Ishikawa (cell line): ENCODE data around the gene CDK5R2.

Source experiments
- CEBPB ChIP-seq: IDR thresholded peaks from 2 replicates; pipeline ENCODE4 v1.6.1; 2012
- CREB1 ChIP-seq: IDR thresholded peaks from 2 replicates; pipeline ENCODE4 v1.6.1; 2012; ENCODE audit warnings: low read depth
- EGR1 ChIP-seq: IDR thresholded peaks from 2 replicates; pipeline ENCODE4 v1.6.1; 2012
- EP300 ChIP-seq: IDR thresholded peaks from 2 replicates; pipeline ENCODE4 v1.6.1; 2012; ENCODE audit warnings: borderline replicate concordance
- MAX ChIP-seq: IDR thresholded peaks from 2 replicates; pipeline ENCODE4 v1.6.1; 2012
- RAD21 ChIP-seq: IDR thresholded peaks from 2 replicates; pipeline ENCODE4 v1.6.1; 2012; ENCODE audit warnings: low read depth
- REST ChIP-seq: IDR thresholded peaks from 2 replicates; pipeline ENCODE4 v1.6.1; 2012; ENCODE audit warnings: low read depth, mild to moderate bottlenecking
- TAF1 ChIP-seq: IDR thresholded peaks from 2 replicates; pipeline ENCODE4 v1.6.1; 2012; ENCODE audit warnings: low read depth, mild to moderate bottlenecking
- TCF12 ChIP-seq: IDR thresholded peaks from 2 replicates; pipeline ENCODE4 v1.6.1; 2012; ENCODE audit warnings: low read depth
- TEAD4 ChIP-seq: IDR thresholded peaks from 2 replicates; pipeline ENCODE4 v1.6.1; 2012
- YY1 ChIP-seq: IDR thresholded peaks from 2 replicates; pipeline ENCODE4 v1.6.1; 2012; ENCODE audit warnings: low read depth

- TF ChIP-seq REST (no peak), YY1 (no peak), TCF12 (no peak), TEAD4 (no peak), CEBPB (no peak), RAD21 (no peak), TAF1 (no peak), EGR1 (no peak), MAX (no peak), EP300 (no peak), CREB1 (no peak)
Measured at GRCh38 chr2:218992196-218992595, 32.7 kb downstream of the CDK5R2 start.
